ENCODE results near the gene FAM168B. TPM values are rescaled to one million over a fixed set of nuclear protein-coding genes. Genes with fewer than 3 reads are reported as not detected.

Gene FAM168B
- total and polyA plus RNA-seq, 8 donors = 11.0 to 37.2 (median 31.7) TPM

DNA sequence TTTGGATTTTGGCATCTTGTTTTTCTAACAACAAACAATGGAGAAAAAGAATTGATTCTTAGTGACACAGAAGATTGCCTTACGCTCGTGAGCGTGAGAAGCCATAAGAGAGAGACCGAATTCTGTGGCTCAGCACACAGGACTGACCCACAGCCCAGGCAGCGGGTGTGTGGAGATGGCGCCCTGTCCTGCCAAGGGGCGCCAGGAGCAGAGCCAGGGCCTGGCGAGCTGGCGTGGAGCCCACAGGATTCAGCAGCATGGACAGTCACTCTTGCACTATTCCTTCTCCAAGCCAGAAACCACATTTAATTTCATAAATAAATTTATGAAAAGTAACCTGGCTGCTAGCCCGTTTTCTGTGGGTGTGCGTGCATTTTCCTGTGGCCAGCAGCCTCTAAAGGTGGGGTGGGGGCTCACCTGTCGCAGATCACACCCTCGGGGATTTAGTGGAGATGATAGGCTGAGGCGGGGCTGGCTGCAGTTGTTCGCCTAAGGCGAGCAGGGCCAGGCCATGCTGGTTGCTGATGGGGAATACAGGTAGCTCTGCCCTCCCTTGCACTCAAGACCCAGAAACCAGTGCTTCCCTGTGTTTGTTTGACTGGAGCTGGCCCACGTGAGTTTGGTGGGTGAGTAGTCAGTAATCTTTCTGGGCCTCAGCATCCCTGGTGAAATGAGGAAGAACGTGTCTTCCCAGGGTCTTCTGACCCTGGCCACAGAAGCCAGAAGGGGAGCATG, 46.2 kb downstream of the FAM168B start:
- Histone ChIP-seq H3K9me3 (no peaks in the 10 kb centered on the region), H3K27ac (no peak overlapping the region), H3K4me3 (no peak overlapping the region), H3K27me3 (no peaks in the 10 kb centered on the region), H3K36me3 (peaks cover 2 to 37% (median 23%) of the 10 kb centered on the region in 3 donors), H3K4me1 (peaks cover 0 to 1% (median 0%) of the 10 kb centered on the region in 3 donors)
- DNase-seq (no peak), FAIRE-seq (no peak), ATAC-seq (no peak)
- 92 to 96% methylated on average over 18 of the region's 18 CpGs for WGBS, 2 donors
- TF ChIP-seq, protein P1, sequence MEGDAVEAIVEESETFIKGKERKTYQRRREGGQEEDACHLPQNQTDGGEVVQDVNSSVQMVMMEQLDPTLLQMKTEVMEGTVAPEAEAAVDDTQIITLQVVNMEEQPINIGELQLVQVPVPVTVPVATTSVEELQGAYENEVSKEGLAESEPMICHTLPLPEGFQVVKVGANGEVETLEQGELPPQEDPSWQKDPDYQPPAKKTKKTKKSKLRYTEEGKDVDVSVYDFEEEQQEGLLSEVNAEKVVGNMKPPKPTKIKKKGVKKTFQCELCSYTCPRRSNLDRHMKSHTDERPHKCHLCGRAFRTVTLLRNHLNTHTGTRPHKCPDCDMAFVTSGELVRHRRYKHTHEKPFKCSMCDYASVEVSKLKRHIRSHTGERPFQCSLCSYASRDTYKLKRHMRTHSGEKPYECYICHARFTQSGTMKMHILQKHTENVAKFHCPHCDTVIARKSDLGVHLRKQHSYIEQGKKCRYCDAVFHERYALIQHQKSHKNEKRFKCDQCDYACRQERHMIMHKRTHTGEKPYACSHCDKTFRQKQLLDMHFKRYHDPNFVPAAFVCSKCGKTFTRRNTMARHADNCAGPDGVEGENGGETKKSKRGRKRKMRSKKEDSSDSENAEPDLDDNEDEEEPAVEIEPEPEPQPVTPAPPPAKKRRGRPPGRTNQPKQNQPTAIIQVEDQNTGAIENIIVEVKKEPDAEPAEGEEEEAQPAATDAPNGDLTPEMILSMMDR (IDR thresholded peaks at IDR 0.05) = no peak
- intact Hi-C loops (cut with DNase I) = no loop called here

DNA sequence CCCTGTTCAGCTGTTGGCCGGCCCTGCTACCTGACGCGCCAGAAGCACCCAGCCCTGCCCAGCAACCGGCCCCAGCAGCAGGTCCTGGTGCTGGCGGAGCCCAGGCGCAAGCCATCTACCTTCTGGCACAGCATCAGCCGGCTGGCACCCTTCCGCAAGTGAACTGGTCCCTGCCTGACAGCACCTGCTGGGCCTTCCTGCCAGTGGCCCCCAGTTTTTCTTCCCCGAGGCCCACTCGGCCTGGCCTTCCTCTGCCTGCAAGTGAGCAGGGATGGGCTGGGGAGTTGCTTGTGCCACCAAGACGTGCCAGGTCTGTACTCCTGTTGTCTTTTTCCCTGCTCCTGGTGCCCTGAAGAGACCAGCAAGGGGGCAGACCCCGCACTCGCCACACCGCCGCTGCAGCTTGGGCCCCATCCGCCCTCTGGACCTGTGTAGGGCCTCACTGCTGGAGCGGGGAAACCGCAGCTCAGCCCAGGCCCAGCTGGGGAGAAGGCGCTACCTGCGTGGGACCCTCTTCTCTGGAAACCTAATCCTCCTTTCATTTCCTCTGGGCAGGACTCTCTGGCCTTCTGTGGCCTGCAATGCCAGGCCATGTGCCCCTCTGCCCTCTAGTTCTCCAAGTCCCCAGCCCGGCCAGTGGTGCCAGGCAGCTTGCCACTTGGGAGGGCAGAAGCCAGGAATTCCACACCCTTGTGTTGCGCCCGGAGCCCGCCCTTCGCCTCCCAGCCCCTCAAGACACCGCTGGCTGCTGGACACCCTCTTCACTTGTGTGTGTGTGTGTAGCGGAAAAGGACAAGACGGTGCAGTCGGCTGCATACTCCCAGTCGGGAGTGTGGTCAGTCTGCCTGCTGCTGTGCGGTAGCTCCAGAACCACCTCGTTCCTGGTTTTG, 47.0 kb downstream of the FAM168B start:
- Histone ChIP-seq H3K36me3 (peaks cover 2 to 30% (median 16%) of the 10 kb centered on the region in 3 donors), H3K9me3 (no peaks in the 10 kb centered on the region), H3K4me1 (peaks cover 4 to 9% (median 8%) of the 10 kb centered on the region in 3 donors), H3K27ac (no peak overlapping the region), H3K27me3 (no peaks in the 10 kb centered on the region), H3K4me3 (no peak overlapping the region)
- peak in 1 of 6 donors; percentile 79 for DNase-seq
- 90 to 93% methylated on average over 31 to 32 of the region's 32 CpGs for WGBS, 2 donors
- FAIRE-seq = no peak
- TF ChIP-seq, protein P1 (IDR thresholded peaks at IDR 0.05) = no peak
- ATAC-seq = no peak
- intact Hi-C loops (cut with DNase I) = no loop called here

DNA sequence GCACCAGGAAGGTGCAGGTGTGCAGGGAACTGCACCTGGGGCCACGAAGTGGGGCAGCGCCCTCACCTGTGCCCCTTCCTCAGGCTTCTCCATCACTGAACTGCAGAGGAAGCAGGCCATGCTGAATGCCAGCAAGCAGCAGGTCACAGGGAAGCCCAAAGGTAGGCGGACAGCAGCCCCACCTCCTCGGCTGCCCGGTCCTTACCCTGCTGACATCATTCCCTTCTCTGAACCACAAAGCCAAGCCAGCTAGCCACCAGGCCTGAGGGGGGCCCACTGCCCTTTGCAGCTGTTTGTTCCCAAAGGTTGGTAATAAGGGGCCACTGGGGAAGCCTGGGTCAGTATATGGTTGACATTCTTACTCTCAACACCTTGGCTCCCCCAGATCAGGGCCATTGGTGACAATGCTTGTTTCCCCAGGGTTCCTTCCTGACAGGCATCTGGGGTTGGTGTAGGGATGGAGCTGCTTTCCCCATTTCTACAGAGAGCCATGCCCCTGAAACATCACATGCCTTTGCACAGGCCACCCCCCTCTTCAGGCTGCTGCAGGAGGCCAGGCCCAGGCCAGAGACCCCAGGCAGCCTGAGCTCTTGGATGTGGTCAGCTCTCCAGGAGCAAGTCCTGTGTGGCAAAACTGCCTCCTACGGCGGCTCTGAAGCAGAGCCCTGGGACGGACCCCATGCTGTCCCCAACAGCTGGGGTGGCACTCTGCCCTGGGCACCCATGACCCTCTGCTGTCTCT, 47.8 kb downstream of the FAM168B start:
- H3K4me1 ChIP-seq = peaks cover 5 to 11% (median 10%) of the 10 kb centered on the region in 3 donors
- ATAC-seq (no peak), DNase-seq (no peak), FAIRE-seq (no peak)
- H3K36me3 ChIP-seq = peaks cover under 1 to 25% (median 16%) of the 10 kb centered on the region in 3 donors
- 92% methylated on average over 8 of the region's 8 CpGs for WGBS, 2 donors
- H3K9me3 ChIP-seq = no peaks in the 10 kb centered on the region
- intact Hi-C loops (cut with DNase I) = no loop called here
- no peak overlapping the region for H3K27ac ChIP-seq
- no peaks in the 10 kb centered on the region for H3K27me3 ChIP-seq
- TF ChIP-seq, protein P1 (IDR thresholded peaks at IDR 0.05) = no peak
- H3K4me3 ChIP-seq = no peak overlapping the region

DNA sequence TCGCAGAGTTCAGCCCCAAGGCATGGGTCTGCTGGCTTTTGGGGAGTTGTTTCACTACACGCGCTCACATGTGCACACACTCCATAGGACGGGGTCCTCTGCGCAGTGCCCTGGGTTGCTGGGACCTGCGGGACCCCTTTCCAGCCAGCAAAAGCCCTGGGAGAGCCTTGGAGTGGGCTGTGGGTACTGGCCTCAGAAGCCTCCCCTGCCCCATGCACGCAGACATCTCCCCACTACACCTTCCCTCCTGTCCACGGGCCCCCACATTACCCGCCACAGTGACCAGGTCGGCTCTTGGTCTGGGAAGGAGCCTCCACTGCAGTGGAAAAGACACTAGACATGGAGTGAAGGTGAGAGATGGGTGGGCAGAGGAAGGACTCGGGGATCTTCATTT, 48.5 kb downstream of the FAM168B start:
- FAIRE-seq (no peak), ATAC-seq (no peak), DNase-seq (no peak)
- no peak overlapping the region for H3K4me3 ChIP-seq
- no peak overlapping the region for H3K27ac ChIP-seq
- 94 to 98% methylated on average over 11 of the region's 11 CpGs for WGBS, 2 donors
- no peaks in the 10 kb centered on the region for H3K9me3 ChIP-seq
- H3K36me3 ChIP-seq = peaks cover 0 to 18% (median 16%) of the 10 kb centered on the region in 3 donors
- TF ChIP-seq, protein P1 (IDR thresholded peaks at IDR 0.05) = no peak
- intact Hi-C loops (cut with DNase I) = no loop called here
- no peaks in the 10 kb centered on the region for H3K27me3 ChIP-seq
- peaks cover 5 to 14% (median 10%) of the 10 kb centered on the region in 3 donors for H3K4me1 ChIP-seq
